Tibial nerve (tissue), 4 donors: ENCODE data around the gene MXRA8.

Experiments used
- CTCF ChIP-seq, 5 experiments: fragments of 200-600 bp in 3 of 5; fragments of 450-650 bp in 2 of 5; sonication (generic) in 3 of 5; IDR thresholded peaks; one replicate each; pipeline ENCODE4 v1.5.1; 2016 to 2019; ENCODE audit warnings: antibody characterized with exemption in 5 of 5, mild to moderate bottlenecking in 3 of 5, moderate library complexity in 2 of 5
- EP300 ChIP-seq, 2 donors: sonication (generic); formaldehyde crosslinking; IDR thresholded peaks; one replicate each; pipeline ENCODE4 v1.6.1; 2017; ENCODE audit warnings: antibody characterized with exemption in 2 of 2, mild to moderate bottlenecking in 1 of 2
- POLR2A ChIP-seq, 2 donors: fragments of 450-650 bp; IDR thresholded peaks; one replicate each; pipeline ENCODE4 v1.6.1; 2017; ENCODE audit warnings: antibody characterized with exemption in 2 of 2, mild to moderate bottlenecking in 2 of 2, moderate library complexity in 2 of 2

- TF ChIP-seq CTCF (IDR thresholded peaks at IDR 0.05) (no peak), EP300 (IDR thresholded peaks at IDR 0.05) (no peak), POLR2A (IDR thresholded peaks at IDR 0.05) (no peak)
Measured at GRCh38 chr1:1406101-1406820, 47.9 kb upstream of the MXRA8 start.
